ENCODE results near the gene KCNIP3.

The KCNIP3 gene

GRCh38 chr2:95346738-95347671 lies 49.9 kb downstream of the KCNIP3 start:
- no peak overlapping the region for H3K4me3 ChIP-seq (ENCODE audit: insufficient read depth, low read depth, low read length, poor library complexity, severe bottlenecking)
- H3K27me3 ChIP-seq (replicated peaks; ENCODE audit: control insufficient read depth, insufficient read depth, low read length, poor library complexity, severe bottlenecking) = peaks cover 15% of the 10 kb centered on the region
- H3K9me3 ChIP-seq (ENCODE audit: control insufficient read depth, low read length) = no peaks in the 10 kb centered on the region
- no peak overlapping the region for H3K27ac ChIP-seq (ENCODE audit: insufficient read depth, low read length, poor library complexity, severe bottlenecking)
- H3K36me3 ChIP-seq (ENCODE audit: control insufficient read depth, insufficient read depth, low read length) = no peaks in the 10 kb centered on the region
- DNase-seq = no peak
- H3K4me1 ChIP-seq (ENCODE audit: control insufficient read depth, insufficient read depth, low read length, poor library complexity, severe bottlenecking) = peaks cover 4% of the 10 kb centered on the region

- Histone ChIP-seq H3K4me3 (ENCODE audit: insufficient read depth, low read depth, low read length, poor library complexity, severe bottlenecking) (no peak overlapping the region), H3K4me1 (ENCODE audit: control insufficient read depth, insufficient read depth, low read length, poor library complexity, severe bottlenecking) (peaks cover 4% of the 10 kb centered on the region), H3K27ac (ENCODE audit: insufficient read depth, low read length, poor library complexity, severe bottlenecking) (no peak overlapping the region), H3K27me3 (replicated peaks; ENCODE audit: control insufficient read depth, insufficient read depth, low read length, poor library complexity, severe bottlenecking) (peaks cover 15% of the 10 kb centered on the region), H3K36me3 (ENCODE audit: control insufficient read depth, insufficient read depth, low read length) (no peaks in the 10 kb centered on the region), H3K9me3 (ENCODE audit: control insufficient read depth, low read length) (no peaks in the 10 kb centered on the region)
- no peak for DNase-seq
Observed at GRCh38 chr2:95347681-95348608, 50.8 kb downstream of the KCNIP3 start.

GRCh38 chr2:95348609-95349567 lies 51.7 kb downstream of the KCNIP3 start:
- no peak overlapping the region for H3K27ac ChIP-seq (ENCODE audit: insufficient read depth, low read length, poor library complexity, severe bottlenecking)
- H3K9me3 ChIP-seq (ENCODE audit: control insufficient read depth, low read length) = no peaks in the 10 kb centered on the region
- no peak overlapping the region for H3K4me3 ChIP-seq (ENCODE audit: insufficient read depth, low read depth, low read length, poor library complexity, severe bottlenecking)
- DNase-seq = no peak
- H3K36me3 ChIP-seq (ENCODE audit: control insufficient read depth, insufficient read depth, low read length) = no peaks in the 10 kb centered on the region
- peaks cover 15% of the 10 kb centered on the region for H3K27me3 ChIP-seq (replicated peaks; ENCODE audit: control insufficient read depth, insufficient read depth, low read length, poor library complexity, severe bottlenecking)
- peaks cover 4% of the 10 kb centered on the region for H3K4me1 ChIP-seq (ENCODE audit: control insufficient read depth, insufficient read depth, low read length, poor library complexity, severe bottlenecking)

DNA sequence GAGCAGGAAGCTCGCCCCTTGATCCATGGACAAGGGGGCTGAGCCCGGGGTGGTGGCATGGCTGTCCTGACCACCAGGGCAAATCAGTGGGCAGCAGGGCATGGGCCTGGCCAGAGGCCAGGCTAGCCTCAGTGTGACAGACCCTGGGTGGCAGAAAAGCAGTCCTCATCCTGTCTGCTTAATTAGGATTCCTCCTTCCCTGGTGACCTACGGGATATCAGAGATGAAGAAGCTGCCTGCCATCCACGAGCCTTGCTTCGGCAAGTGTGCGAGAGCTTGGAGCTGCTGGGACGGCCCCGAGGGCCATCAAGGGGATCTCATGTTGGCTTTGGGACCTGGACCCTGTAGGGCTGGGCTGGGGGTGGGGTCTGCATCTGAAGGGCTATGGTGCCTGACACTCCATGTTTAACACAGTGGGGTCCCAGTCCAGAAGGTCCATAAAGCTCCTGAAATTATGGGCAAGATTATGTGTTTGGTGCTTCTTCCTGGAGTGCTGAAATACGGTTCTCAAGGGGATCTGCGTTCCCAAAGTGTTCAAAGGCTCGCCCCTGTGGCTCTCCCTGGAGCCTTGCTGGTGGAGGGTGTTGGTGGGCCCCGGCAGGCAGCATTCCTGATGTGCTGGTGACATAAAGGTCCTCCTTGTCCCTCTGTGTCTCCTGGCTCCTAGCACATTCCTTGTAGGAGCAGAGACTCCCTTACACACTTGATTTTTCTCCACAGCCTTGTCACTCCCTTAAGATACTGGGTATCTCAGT lies 52.6 kb downstream of the KCNIP3 start:
- Histone ChIP-seq H3K4me3 (ENCODE audit: insufficient read depth, low read depth, low read length, poor library complexity, severe bottlenecking) (no peak overlapping the region), H3K27me3 (replicated peaks; ENCODE audit: control insufficient read depth, insufficient read depth, low read length, poor library complexity, severe bottlenecking) (peaks cover 15% of the 10 kb centered on the region), H3K36me3 (ENCODE audit: control insufficient read depth, insufficient read depth, low read length) (no peaks in the 10 kb centered on the region), H3K9me3 (ENCODE audit: control insufficient read depth, low read length) (no peaks in the 10 kb centered on the region), H3K27ac (ENCODE audit: insufficient read depth, low read length, poor library complexity, severe bottlenecking) (no peak overlapping the region), H3K4me1 (ENCODE audit: control insufficient read depth, insufficient read depth, low read length, poor library complexity, severe bottlenecking) (peaks cover 4% of the 10 kb centered on the region)
- DNase-seq = no peak

DNA sequence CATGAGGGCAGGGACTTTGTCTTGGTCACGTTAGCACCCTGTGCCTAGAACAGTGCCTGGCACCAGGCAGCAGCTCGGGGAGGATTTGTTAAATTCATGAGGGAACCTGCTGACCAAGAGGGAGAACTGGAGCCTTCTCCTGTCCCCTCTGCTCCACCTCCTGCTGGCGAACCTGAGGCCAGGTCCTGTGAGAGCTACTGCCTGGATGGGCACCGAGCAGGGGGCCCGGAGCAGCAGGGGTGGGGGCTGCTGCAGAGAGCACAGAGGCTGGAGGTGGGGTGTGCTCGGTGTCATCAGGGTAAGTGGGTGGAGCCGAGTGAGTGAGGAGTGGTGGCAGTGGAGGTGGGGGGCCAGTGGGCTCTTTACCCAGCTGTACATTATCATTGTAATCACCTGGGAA lies 53.2 kb downstream of the KCNIP3 start:
- DNase-seq = no peak
- no peaks in the 10 kb centered on the region for H3K9me3 ChIP-seq (ENCODE audit: control insufficient read depth, low read length)

GRCh38 chr2:95350774-95351597 lies 53.8 kb downstream of the KCNIP3 start:
- Histone ChIP-seq H3K27ac (ENCODE audit: insufficient read depth, low read length, poor library complexity, severe bottlenecking) (no peak overlapping the region), H3K36me3 (ENCODE audit: control insufficient read depth, insufficient read depth, low read length) (no peaks in the 10 kb centered on the region)
- DNase-seq = no peak

More for the DNA sequence above, 53.2 kb downstream of the KCNIP3 start:
- Histone ChIP-seq H3K4me1 (ENCODE audit: control insufficient read depth, insufficient read depth, low read length, poor library complexity, severe bottlenecking) (peaks cover 4% of the 10 kb centered on the region), H3K27me3 (replicated peaks; ENCODE audit: control insufficient read depth, insufficient read depth, low read length, poor library complexity, severe bottlenecking) (peaks cover 9% of the 10 kb centered on the region), H3K36me3 (ENCODE audit: control insufficient read depth, insufficient read depth, low read length) (no peaks in the 10 kb centered on the region), H3K27ac (ENCODE audit: insufficient read depth, low read length, poor library complexity, severe bottlenecking) (no peak overlapping the region), H3K4me3 (ENCODE audit: insufficient read depth, low read depth, low read length, poor library complexity, severe bottlenecking) (no peak overlapping the region)

DNA sequence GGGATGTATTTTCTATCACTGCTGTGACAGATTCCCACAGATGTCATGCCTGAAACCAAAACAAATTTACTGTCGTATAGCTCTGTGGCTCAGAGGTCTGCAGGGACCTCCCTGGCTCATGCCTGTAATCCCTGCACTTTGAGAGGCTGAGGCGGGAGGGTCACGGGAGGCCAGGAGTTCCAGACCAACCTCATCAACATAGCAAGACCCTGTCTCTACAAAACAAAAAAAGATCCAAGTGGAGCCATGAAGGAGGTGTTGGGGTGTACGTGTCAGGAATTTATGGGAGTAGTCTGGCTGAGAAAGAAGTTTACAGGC lies 54.4 kb downstream of the KCNIP3 start:
- no peak overlapping the region for H3K4me3 ChIP-seq (ENCODE audit: insufficient read depth, low read depth, low read length, poor library complexity, severe bottlenecking)
- H3K27ac ChIP-seq (ENCODE audit: insufficient read depth, low read length, poor library complexity, severe bottlenecking) = no peak overlapping the region

More at GRCh38 chr2:95350774-95351597, 53.8 kb downstream of the KCNIP3 start:
- Histone ChIP-seq H3K4me3 (ENCODE audit: insufficient read depth, low read depth, low read length, poor library complexity, severe bottlenecking) (no peak overlapping the region), H3K27me3 (replicated peaks; ENCODE audit: control insufficient read depth, insufficient read depth, low read length, poor library complexity, severe bottlenecking) (peaks cover 5% of the 10 kb centered on the region), H3K9me3 (ENCODE audit: control insufficient read depth, low read length) (no peaks in the 10 kb centered on the region), H3K4me1 (ENCODE audit: control insufficient read depth, insufficient read depth, low read length, poor library complexity, severe bottlenecking) (peaks cover under 1% of the 10 kb centered on the region)

DNA sequence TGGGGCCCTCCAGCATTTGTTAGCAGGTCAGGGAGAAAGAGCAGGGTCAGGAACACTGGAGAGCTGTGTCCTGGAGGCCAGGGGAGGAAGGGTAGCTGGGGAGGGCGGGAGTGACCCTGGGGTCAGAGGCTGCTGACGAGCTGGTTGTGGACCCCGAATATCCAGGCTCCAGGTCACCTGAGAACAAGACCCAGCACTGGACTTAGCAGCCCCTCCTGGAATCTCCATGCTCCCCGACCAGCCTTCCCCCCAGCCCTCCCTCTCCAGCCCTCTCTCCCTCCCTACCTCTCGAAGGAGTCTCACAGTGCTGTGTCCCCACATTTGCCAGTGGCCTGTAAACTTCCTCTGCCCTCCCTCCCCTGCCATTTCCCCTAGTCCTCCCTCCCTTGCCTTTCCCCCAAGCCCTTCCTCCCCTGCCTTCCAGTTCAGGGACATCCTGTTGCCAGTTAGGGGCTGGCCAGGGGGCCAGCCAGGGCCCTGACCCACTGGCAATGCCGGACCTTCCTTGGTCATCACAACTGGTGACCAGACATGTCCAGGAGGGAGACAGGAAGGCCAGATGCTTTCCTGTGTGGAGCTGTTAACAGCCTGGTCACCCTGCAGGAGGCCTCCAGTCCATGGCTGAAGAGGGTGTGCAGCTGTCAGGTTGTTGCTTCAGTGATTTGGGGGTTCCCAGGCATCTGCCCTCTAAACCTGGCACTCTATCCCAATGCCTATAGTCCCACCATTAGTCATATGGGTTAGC lies 55.3 kb downstream of the KCNIP3 start:
- Histone ChIP-seq H3K36me3 (ENCODE audit: control insufficient read depth, insufficient read depth, low read length) (no peaks in the 10 kb centered on the region), H3K4me1 (ENCODE audit: control insufficient read depth, insufficient read depth, low read length, poor library complexity, severe bottlenecking) (no peaks in the 10 kb centered on the region), H3K9me3 (ENCODE audit: control insufficient read depth, low read length) (no peaks in the 10 kb centered on the region), H3K27ac (ENCODE audit: insufficient read depth, low read length, poor library complexity, severe bottlenecking) (no peak overlapping the region), H3K4me3 (ENCODE audit: insufficient read depth, low read depth, low read length, poor library complexity, severe bottlenecking) (no peak overlapping the region), H3K27me3 (replicated peaks; ENCODE audit: control insufficient read depth, insufficient read depth, low read length, poor library complexity, severe bottlenecking) (peaks cover 4% of the 10 kb centered on the region)
- no peak for DNase-seq

More for the DNA sequence above, 54.4 kb downstream of the KCNIP3 start:
- no peak for DNase-seq
- no peaks in the 10 kb centered on the region for H3K4me1 ChIP-seq (ENCODE audit: control insufficient read depth, insufficient read depth, low read length, poor library complexity, severe bottlenecking)
- H3K36me3 ChIP-seq (ENCODE audit: control insufficient read depth, insufficient read depth, low read length) = no peaks in the 10 kb centered on the region
- H3K27me3 ChIP-seq (replicated peaks; ENCODE audit: control insufficient read depth, insufficient read depth, low read length, poor library complexity, severe bottlenecking) = peaks cover 4% of the 10 kb centered on the region
- no peaks in the 10 kb centered on the region for H3K9me3 ChIP-seq (ENCODE audit: control insufficient read depth, low read length)
